Colon (tissue), 2 donors: Measurements from ENCODE around the gene KRTAP4-11.
"Not testable (repeated sequence)": the region's sequence is repeated elsewhere in the genome, so short reads cannot be mapped to it uniquely, and the experiment has no call there.

Source experiments
- FAIRE-seq: peaks from 2 replicates; lab custom pipeline; 2012; peaks lifted over from hg19 to GRCh38; lab: Jason Lieb, UNC
- donor health status: control.
- donor health status: control.

Gene KRTAP4-11

GRCh38 chr17:41117846-41118386, at the start of gene KRTAP4-11:
KRTAP4-11 (minus strand) TSS chr17:41118373; CDS start chr17:41118315, 58 bp downstream.
- not testable (repeated sequence) for FAIRE-seq

DNA sequence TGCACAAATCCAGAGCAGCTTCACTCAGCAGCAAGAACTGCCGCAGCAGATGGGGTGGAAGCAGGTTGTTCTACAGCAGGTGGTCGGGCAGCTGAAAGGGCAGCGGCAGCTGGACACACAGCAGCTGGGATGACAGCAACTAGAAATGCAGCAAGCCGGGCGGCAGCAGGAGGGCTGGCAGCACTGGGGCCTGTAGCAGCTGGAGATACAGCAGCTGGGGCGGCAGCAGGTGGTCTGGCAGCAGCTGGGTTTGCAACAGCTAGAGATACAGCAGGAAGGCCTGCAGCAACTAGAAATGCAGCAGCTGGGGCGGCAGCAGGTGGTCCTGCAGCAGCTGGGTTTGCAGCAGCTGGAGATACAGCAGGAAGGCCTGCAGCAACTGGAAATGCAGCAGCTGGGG, 49.4 kb upstream of the KRTAP4-11 start:
- no peak for FAIRE-seq

GRCh38 chr17:41163828-41164227, 45.7 kb upstream of the KRTAP4-11 start:
- FAIRE-seq = no peak

GRCh38 chr17:41160648-41161047, 42.5 kb upstream of the KRTAP4-11 start, which contains the start of gene KRTAP4-4:
KRTAP4-4 (minus strand) TSS chr17:41160748; CDS start chr17:41160691, 57 bp downstream.
- FAIRE-seq = no peak

DNA sequence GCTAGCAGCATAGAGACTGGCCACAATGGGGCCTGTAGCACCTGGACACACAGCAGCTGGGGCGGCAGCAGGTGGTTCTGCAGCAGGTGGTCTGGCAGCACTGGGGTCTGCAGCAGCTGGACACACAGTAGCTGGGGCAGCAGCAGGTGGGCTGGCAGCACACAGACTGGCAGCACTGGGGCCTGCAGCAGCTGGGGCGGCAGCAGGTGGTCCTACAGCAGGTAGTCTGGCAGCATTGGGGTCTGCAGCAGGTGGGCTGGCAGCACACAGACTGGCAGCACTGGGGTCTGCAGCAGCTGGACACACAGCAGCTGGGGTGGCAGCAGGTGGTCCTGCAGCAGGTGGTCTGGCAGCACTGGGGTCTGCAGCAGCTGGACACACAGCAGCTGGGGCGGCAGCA, 42.0 kb upstream of the KRTAP4-11 start:
- not testable (repeated sequence) for FAIRE-seq

DNA sequence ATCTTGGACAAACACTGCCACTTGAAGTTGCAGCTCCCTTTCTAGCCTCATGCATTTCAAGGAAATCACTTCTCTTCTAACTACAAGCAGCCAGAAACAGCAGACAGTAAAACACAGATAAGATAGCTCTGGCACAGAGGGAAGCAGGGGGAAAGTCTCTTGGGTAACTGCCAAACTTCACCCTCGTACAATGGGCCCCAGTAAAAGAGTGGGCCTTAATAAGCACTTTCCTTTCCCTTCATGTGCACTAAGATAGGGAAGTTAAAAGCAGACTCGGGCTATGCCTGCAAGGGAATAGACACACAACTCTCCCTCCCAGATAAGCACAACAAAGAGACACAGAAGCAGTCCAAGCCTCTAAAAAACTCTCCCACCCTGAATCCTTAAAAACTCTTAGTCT, 35.7 kb upstream of the KRTAP4-11 start:
- FAIRE-seq = no peak

GRCh38 chr17:41151525-41151924, 33.4 kb upstream of the KRTAP4-11 start:
- no peak for FAIRE-seq

GRCh38 chr17:41150026-41150425, 31.9 kb upstream of the KRTAP4-11 start:
- no peak for FAIRE-seq

GRCh38 chr17:41149652-41149985, 31.4 kb upstream of the KRTAP4-11 start, which contains the start of gene KRTAP4-5:
KRTAP4-5 (minus strand) TSS chr17:41149825; CDS start chr17:41149767, 58 bp downstream.
- no peak for FAIRE-seq

DNA sequence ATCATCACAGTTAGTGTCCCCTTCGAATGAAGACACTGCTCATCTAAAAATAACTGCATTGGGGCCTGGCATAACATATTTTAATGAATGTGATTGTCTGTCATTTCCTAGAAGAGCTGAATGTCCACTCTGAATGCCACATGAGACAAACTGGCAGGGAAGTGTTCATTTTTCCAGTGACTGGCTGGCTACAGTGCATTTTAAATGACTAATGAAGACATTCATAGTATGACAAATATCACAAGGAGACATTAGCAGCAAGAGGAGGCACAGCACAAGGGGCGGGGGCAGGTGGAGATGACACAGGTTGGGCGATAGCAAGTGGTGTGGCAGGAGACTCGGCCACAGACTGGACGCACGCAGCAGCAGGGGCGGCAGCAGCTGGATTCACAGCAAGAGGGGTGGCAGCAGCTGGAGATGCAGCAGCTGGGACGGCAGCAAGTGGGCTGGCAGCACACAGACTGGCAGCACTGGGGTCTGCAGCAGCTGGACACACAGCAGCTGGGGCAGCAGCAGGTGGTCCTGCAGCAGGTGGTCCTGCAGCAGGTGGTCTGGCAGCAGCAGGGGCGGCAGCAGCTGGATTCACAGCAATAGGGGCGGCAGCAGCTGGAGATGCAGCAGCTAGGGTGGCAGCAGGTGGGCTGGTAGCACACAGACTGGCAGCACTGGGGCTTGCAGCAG, 30.9 kb upstream of the KRTAP4-11 start:
- FAIRE-seq = not testable (repeated sequence)

- FAIRE-seq = no peak
These were observed 29.5 kb upstream of the KRTAP4-11 start for GRCh38 chr17:41147531-41148204.

DNA sequence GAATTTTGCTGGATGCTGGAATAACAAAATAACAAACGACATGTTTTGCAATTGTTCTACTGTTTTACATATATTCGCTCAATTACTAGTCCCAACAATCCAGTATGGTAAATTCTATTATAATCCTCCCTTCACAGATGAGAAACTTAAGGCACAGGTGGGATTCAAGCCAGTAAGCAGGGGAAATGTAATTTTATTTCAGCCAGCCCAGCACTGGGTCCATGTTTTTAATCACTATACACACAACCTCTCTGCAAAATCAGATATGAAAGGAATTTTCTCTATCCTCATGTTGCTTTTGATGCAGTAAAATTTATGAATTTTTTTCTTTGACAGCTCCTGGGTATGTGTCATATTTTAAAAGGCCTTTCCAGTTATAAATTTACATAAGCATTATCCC, 27.1 kb upstream of the KRTAP4-11 start:
- no peak for FAIRE-seq

- FAIRE-seq = no peak
These were observed 26.7 kb upstream of the KRTAP4-11 start for GRCh38 chr17:41144846-41145245.

DNA sequence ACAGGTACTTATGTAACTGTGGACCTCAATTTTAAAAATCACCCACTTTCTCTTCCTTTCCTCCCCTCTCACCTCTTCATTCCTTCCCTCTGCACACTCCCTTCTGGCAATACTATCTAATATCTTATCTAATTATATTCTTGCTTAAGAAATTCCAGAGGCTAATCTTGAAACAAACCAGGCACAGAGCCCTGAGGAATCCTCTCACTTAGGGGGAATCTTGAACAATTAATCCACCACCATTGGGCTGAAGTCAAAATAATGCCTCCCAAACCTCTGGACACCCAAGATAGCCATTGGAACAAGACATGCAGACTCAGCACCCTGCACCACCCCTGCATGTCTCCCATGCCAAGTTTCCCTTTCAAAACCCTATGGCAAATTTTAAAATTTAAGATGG, 23.2 kb upstream of the KRTAP4-11 start:
- no peak for FAIRE-seq

DNA sequence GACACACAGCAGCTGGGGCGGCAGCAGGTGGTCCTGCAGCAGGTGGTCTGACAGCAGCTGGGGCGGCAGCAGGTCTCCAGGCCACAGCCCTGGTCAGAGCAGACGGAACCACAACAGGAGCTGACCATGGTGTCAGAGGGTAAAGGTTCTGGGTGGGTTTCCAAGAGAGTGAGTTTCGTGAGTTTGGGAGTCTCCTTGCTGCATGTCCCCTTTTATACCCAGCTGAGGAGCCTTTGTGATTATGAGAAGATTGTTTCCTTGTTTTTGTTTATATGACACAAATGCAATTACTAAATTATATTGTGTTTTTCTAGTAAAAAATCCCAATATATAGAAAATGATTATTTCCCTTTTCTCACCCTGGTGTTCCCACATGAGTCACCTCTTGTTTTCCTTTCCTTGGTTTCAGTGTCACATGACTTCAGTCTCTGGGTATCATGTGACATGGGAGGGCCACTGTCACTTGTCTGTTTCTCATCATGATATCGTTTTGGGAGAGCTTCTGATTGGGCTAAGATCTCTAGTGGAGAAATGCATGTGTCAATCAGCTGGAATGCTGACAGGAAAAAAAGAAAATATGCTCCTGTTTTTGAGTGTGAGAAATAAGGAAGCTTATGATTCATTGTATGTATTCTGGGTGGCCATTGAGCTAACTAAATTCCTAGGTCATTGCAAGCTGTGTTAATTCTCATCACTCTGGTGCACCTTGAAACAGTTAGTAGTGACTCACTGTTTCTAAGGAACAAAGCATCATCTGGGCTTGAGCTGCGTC, 22.4 kb upstream of the KRTAP4-11 start, which contains the start of gene KRTAP4-6:
TSS of gene KRTAP4-6 (minus strand) at position 185 of the 772 bp plus-strand sequence. CDS start at position 128, 57 bp downstream.
- FAIRE-seq = no peak

DNA sequence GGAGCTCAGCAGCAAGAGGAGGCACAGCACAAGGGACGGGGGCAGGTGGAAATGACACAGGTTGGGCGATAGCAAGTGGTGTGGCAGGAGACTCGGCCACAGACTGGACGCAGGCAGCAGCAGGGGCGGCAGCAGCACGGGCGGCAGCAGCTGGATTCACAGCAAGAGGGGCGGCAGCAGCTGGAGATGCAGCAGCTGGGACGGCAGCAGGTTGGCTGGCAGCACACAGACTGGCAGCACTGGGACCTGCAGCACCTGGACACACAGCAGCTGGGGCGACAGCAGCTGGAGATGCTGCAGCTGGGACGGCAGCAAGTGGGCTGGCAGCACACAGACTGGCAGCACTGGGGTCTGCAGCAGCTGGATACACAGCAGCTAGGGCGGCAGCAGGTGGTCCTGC, 21.7 kb upstream of the KRTAP4-11 start:
- not testable (repeated sequence) for FAIRE-seq

- no peak for FAIRE-seq
These were observed 15.9 kb upstream of the KRTAP4-11 start for GRCh38 chr17:41133880-41134735.

DNA sequence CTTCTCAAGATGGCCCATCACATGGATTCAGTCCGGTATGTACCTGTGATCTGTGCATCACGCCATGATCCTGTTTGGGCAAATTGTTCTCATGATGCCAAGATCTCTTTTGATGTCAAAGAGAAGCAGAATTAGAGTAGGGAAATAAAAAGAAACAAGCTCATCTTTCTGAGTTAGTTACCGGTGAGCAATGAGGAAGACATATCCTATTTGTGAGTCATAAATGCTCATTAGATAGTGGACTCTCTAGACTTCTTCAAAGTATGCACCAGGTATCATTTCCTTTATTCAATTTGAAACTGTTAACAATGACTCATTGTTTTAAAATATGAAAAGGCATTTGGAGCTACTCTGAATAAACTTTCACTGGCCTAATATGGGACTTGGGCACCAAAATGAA, 13.8 kb upstream of the KRTAP4-11 start:
- no peak for FAIRE-seq

DNA sequence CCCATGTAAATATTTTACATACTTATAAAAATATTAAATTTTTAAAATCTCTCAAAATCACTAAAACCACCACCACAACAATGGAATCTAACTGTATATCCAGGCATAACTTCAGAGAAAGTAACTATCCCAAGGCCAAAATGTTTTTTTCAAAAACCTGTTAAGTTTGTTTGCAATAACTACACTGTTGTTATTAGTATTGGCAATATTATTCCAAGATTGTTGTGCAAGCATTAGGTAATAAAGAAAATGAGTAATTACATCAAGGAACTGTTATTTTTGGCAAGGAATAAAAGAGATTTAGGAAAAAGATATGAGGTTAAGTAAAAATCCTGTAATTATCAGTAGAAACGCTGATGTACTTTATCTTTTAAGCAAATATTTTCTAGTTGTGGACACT, 9.2 kb upstream of the KRTAP4-11 start:
- no peak for FAIRE-seq

DNA sequence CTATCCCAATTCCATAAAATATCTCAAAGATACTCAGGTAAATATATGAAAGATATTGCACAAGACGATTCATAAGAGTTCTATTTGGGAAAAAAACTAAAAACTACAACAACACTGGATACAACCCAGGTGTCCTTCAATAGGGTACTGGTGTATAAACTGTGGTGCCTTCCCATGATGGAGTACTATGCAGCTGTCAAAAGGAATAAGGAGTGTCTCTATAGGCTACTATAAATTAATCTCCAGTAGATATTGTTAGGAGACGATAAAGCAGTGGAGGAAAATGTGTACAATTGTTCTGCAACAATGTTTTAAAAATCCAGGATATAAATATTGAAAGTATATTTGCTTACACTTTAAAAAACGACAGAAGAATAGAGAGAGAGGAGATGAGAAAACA, 8.2 kb upstream of the KRTAP4-11 start:
- no peak for FAIRE-seq

- FAIRE-seq = no peak
These were observed 6.9 kb upstream of the KRTAP4-11 start for GRCh38 chr17:41125064-41125463.

- not testable (repeated sequence) for FAIRE-seq
These were observed 5.8 kb upstream of the KRTAP4-11 start, which contains the start of gene KRTAP4-12 for GRCh38 chr17:41123991-41124371. KRTAP4-12 (minus strand) TSS chr17:41124182; CDS start chr17:41124122, 60 bp downstream.
